CD4-positive, alpha-beta T cell (primary cell): ENCODE measurements around the gene VAV2. TPM values are rescaled to one million over a fixed set of nuclear protein-coding genes. Genes with fewer than 3 reads are reported as not detected.

ENCODE experiments used
- ATAC-seq: fragments of 200-7000 bp; cut with Tn5 transposase; one replicate; pipeline ENCODE4 v1.10.0; 2022; ENCODE audit warnings: mild to moderate bottlenecking; ENCODE audit not compliant: poor library complexity
- CTCF ChIA-PET: fragments of 350-600 bp; sonication (Branson Sonifier 250); formaldehyde crosslinking; loops from one replicate; lab custom pipeline; 2021; ENCODE audit warnings: antibody characterized with exemption, inconsistent platforms; lab: Charles Lee
- POLR2A ChIA-PET: fragments of 350-600 bp; sonication (Branson Sonifier 250); formaldehyde crosslinking; loops from one replicate; lab custom pipeline; 2021; ENCODE audit warnings: antibody characterized with exemption, inconsistent platforms; lab: Charles Lee
- DNase-seq, 14 experiments: peaks; one replicate each; pipeline ENCODE4 v3.0.0-alpha.2; 2013 to 2020; ENCODE audit warnings: mixed read lengths in 2 of 14
- H3K27ac ChIP-seq, 2 donors: one replicate each; pipeline versions ENCODE4 v1.5.1 to v1.7.0; 2013; ENCODE audit warnings: low read length in 2 of 2, low read depth in 1 of 2, mild to moderate bottlenecking in 1 of 2
- H3K27me3 ChIP-seq, 2 experiments: 1 replicate in 1 of 2; 2 replicates in 1 of 2; pipeline versions ENCODE4 v1.6.1 to v1.7.0; 2013; ENCODE audit warnings: low read length in 2 of 2, control low read depth in 1 of 2, mild to moderate bottlenecking in 1 of 2, moderate library complexity in 1 of 2; ENCODE audit not compliant: insufficient read depth in 2 of 2, control insufficient read depth in 1 of 2
- H3K36me3 ChIP-seq: one replicate; pipeline ENCODE4 v1.6.1; 2013; ENCODE audit warnings: low read length, control low read depth; ENCODE audit not compliant: insufficient read depth
- H3K4me1 ChIP-seq: one replicate; pipeline ENCODE4 v1.6.1; 2013; ENCODE audit warnings: low read length, control low read depth; ENCODE audit not compliant: insufficient read depth
- H3K4me3 ChIP-seq: one replicate; pipeline ENCODE4 v1.5.1; 2013; ENCODE audit warnings: mild to moderate bottlenecking, low read length, moderate library complexity
- H3K9me3 ChIP-seq, 2 experiments: 1 replicate in 1 of 2; 2 replicates in 1 of 2; pipeline versions ENCODE4 v1.6.1 to v1.7.0; 2013; ENCODE audit warnings: low read length in 2 of 2, mild to moderate bottlenecking in 2 of 2, control low read depth in 1 of 2, moderate library complexity in 1 of 2; ENCODE audit not compliant: control insufficient read depth in 1 of 2, insufficient read depth in 1 of 2
- H3K27ac Mint-ChIP-seq: one replicate; pipeline ENCODE4 v1.8.0; 2020; ENCODE audit warnings: mixed read lengths
- H3K27me3 Mint-ChIP-seq: one replicate; pipeline ENCODE4 v1.8.0; 2021; ENCODE audit warnings: mixed read lengths
- H3K36me3 Mint-ChIP-seq: one replicate; pipeline ENCODE4 v1.8.0; 2021; ENCODE audit warnings: low read depth, mixed read lengths
- H3K4me1 Mint-ChIP-seq: one replicate; pipeline ENCODE4 v1.8.0; 2021; ENCODE audit warnings: low read depth, mixed read lengths
- H3K4me3 Mint-ChIP-seq: one replicate; pipeline ENCODE4 v1.8.0; 2020; ENCODE audit warnings: mild to moderate bottlenecking, mixed read lengths
- H3K9me3 Mint-ChIP-seq: one replicate; pipeline ENCODE4 v1.8.0; 2020; ENCODE audit warnings: mixed read lengths
- CTCF ChIP-seq: fragments of 200-600 bp; IDR thresholded peaks from one replicate; pipeline ENCODE4 v1.8.0; 2022; ENCODE audit warnings: antibody characterized with exemption, mild to moderate bottlenecking
- intact Hi-C, 2 experiments: fragments of 100-400 bp; cut with DNase I in 1 of 2; cut with micrococcal nuclease in 1 of 2; formaldehyde crosslinking; loops; one replicate each; pipeline versions ENCODE4 v1.15.1 to v1.9.0; 2023 to 2025; cut with DNase I, micrococcal nuclease
- total RNA-seq, 174 experiments: library from RNA in 2 of 174; stranded (reverse) in 2 of 174; gene quantifications; one replicate each; pipeline ENCODE4 v1.2.3 and lab custom pipeline; 2021 to 2026

VAV2 gene
- total RNA-seq, 2 experiments from 2014 or later, result 1.6 to 1.7 TPM

GRCh38 chr9:133986061-133986460 is 6.1 kb downstream of the VAV2 start:
- H3K27me3 Mint-ChIP-seq, result peaks cover 19% of the 10 kb centered on the region
- ATAC-seq (no peak), DNase-seq (no peak)
- intact Hi-C loops, result no loop called here
- Histone ChIP-seq H3K4me1 (peaks cover 7% of the 10 kb centered on the region), H3K9me3 (no peaks in the 10 kb centered on the region), H3K27me3 (peaks cover 3 to 6% of the 10 kb centered on the region in 2 experiments), H3K4me3 (no peak overlapping the region), H3K36me3 (no peaks in the 10 kb centered on the region), H3K27ac (no peak overlapping the region)
- H3K36me3 Mint-ChIP-seq, result no peaks in the 10 kb centered on the region
- ChIA-PET POLR2A (no interaction called here), CTCF (no interaction called here)
- no peak overlapping the region for H3K4me3 Mint-ChIP-seq
- H3K27ac Mint-ChIP-seq, result no peak overlapping the region
- TF ChIP-seq CTCF, result no peak
- H3K9me3 Mint-ChIP-seq, result no peaks in the 10 kb centered on the region
- no peaks in the 10 kb centered on the region for H3K4me1 Mint-ChIP-seq

- DNase-seq (no peak), ATAC-seq (no peak)
- Histone ChIP-seq H3K4me3 (no peak overlapping the region), H3K4me1 (no peaks in the 10 kb centered on the region), H3K27ac (no peak overlapping the region), H3K27me3 (no peaks in the 10 kb centered on the region), H3K9me3 (no peaks in the 10 kb centered on the region), H3K36me3 (no peaks in the 10 kb centered on the region)
- no peaks in the 10 kb centered on the region for H3K4me1 Mint-ChIP-seq
- no peak overlapping the region for H3K27ac Mint-ChIP-seq
- no peak overlapping the region for H3K4me3 Mint-ChIP-seq
- no peak for TF ChIP-seq CTCF
- ChIA-PET CTCF (no interaction called here), POLR2A (no interaction called here)
- peaks cover 3% of the 10 kb centered on the region for H3K27me3 Mint-ChIP-seq
- intact Hi-C loops, result no loop called here
- H3K36me3 Mint-ChIP-seq, result no peaks in the 10 kb centered on the region
- H3K9me3 Mint-ChIP-seq, result no peaks in the 10 kb centered on the region
Observed at GRCh38 chr9:133982971-133983720, 9.0 kb downstream of the VAV2 start.

GRCh38 chr9:133981958-133982681 is 10.0 kb downstream of the VAV2 start:
- Histone ChIP-seq H3K4me3 (no peak overlapping the region), H3K4me1 (no peaks in the 10 kb centered on the region), H3K27ac (no peak overlapping the region), H3K9me3 (no peaks in the 10 kb centered on the region), H3K36me3 (no peaks in the 10 kb centered on the region), H3K27me3 (no peaks in the 10 kb centered on the region)
- H3K4me3 Mint-ChIP-seq, result no peak overlapping the region
- DNase-seq (no peak), ATAC-seq (no peak)
- ChIA-PET POLR2A (no interaction called here), CTCF (no interaction called here)
- no peaks in the 10 kb centered on the region for H3K4me1 Mint-ChIP-seq
- no peak for TF ChIP-seq CTCF
- no peaks in the 10 kb centered on the region for H3K27me3 Mint-ChIP-seq
- H3K27ac Mint-ChIP-seq, result no peak overlapping the region
- no peaks in the 10 kb centered on the region for H3K9me3 Mint-ChIP-seq
- intact Hi-C loops, result no loop called here
- no peaks in the 10 kb centered on the region for H3K36me3 Mint-ChIP-seq
